Panc1 (cell line): ENCODE data around the gene SRSF4. TPM values are rescaled to one million over a fixed set of nuclear protein-coding genes. Genes with fewer than 3 reads are reported as not detected.

ENCODE experiments used
- ATAC-seq: fragments of 200-7000 bp; cut with Tn5 transposase; 2 replicates; pipeline ENCODE4 v1.9.1; 2020; ENCODE audit warnings: mild to moderate bottlenecking, moderate library complexity
- BruUV-seq: library from RNA; stranded (reverse); fragments of 400-500 nt; replicated peaks from 2 replicates; lab custom pipeline; 2021; lab: Mats Ljungman, UMichigan
- CTCF ChIA-PET: fragments of 300-600 bp; sonication (Branson Sonifier 250); formaldehyde crosslinking; loops from one replicate; lab custom pipeline; 2022; ENCODE audit warnings: antibody characterized with exemption; lab: Charles Lee
- POLR2A ChIA-PET: fragments of 300-600 bp; sonication (Branson Sonifier 250); formaldehyde crosslinking; loops from one replicate; lab custom pipeline; 2022; ENCODE audit warnings: antibody characterized with exemption; lab: Charles Lee
- DNase-seq: peaks from one replicate; pipeline ENCODE4 v3.0.0-alpha.2; 2010; ENCODE audit warnings: low read depth, low spot score
- H3K27ac ChIP-seq: 2 replicates; pipeline ENCODE4 v1.5.1; 2011; ENCODE audit warnings: mild to moderate bottlenecking, low read length, inconsistent platforms
- H3K27me3 ChIP-seq: fragments of 200-500 bp; sonication (Bioruptor generic); 2 replicates; pipeline ENCODE4 v1.6.0; 2014; ENCODE audit warnings: low read length, inconsistent platforms; ENCODE audit not compliant: control insufficient read depth, insufficient read depth
- H3K36me3 ChIP-seq: fragments of 200-500 bp; sonication (Bioruptor generic); 2 replicates; pipeline ENCODE4 v1.5.1; 2014; ENCODE audit warnings: inconsistent platforms, mild to moderate bottlenecking, low read length, moderate library complexity; ENCODE audit not compliant: control insufficient read depth, insufficient read depth
- H3K4me1 ChIP-seq: 2 replicates; pipeline ENCODE4 v1.5.1; 2011; ENCODE audit warnings: inconsistent platforms, mild to moderate bottlenecking, low read length, moderate library complexity; ENCODE audit not compliant: control insufficient read depth, insufficient read depth
- H3K4me3 ChIP-seq, 2 experiments: 2 replicates each; pipeline ENCODE4 v1.5.1; 2011 to 2012; ENCODE audit warnings: low read depth in 2 of 2, low read length in 2 of 2, mild to moderate bottlenecking in 2 of 2, inconsistent platforms in 1 of 2, moderate library complexity in 1 of 2
- H3K9me3 ChIP-seq: fragments of 200-500 bp; sonication (Bioruptor generic); 2 replicates; pipeline ENCODE4 v1.5.1; 2014; ENCODE audit warnings: low read depth, mild to moderate bottlenecking, inconsistent platforms, low read length, moderate library complexity; ENCODE audit not compliant: control insufficient read depth, insufficient read depth
- POLR2AphosphoS5 ChIP-seq: IDR thresholded peaks from 2 replicates; pipeline ENCODE4 v1.6.1; 2012; ENCODE audit warnings: mild to moderate bottlenecking, low read depth, low read length, moderate library complexity
- SIN3A ChIP-seq: IDR thresholded peaks from 2 replicates; pipeline ENCODE4 v1.6.1; 2012; ENCODE audit warnings: low read depth, mild to moderate bottlenecking, low read length, moderate library complexity, borderline replicate concordance; ENCODE audit not compliant: insufficient read depth
- TCF7L2 ChIP-seq: IDR thresholded peaks from 2 replicates; pipeline ENCODE4 v1.6.1; 2011; ENCODE audit warnings: mild to moderate bottlenecking, low read depth, low read length, inconsistent platforms
- in situ Hi-C: cut with HindIII; loops from 2 replicates; pipeline ENCODE4 v1.10.0; 2016; ENCODE audit warnings: low sequenced_read_pairs, low pct_unique_long_range_greater_than_20kb
- intact Hi-C: fragments of 100-400 bp; cut with micrococcal nuclease; formaldehyde crosslinking; loops from one replicate; pipeline ENCODE4 v1.10.0; 2022; ENCODE audit not compliant: unreplicated experiment
- total RNA-seq: library from RNA; stranded (reverse); gene quantifications from one replicate; pipeline ENCODE4 v1.2.1, GENCODE V29; 2021; ENCODE audit not compliant: unreplicated experiment
- TF ChIP-seq, protein P1 (sequence below), 2 experiments: IDR thresholded peaks; 2 replicates each; pipeline ENCODE4 v1.6.1; 2011 to 2012; ENCODE audit warnings: low read depth in 2 of 2, control low read depth in 1 of 2, low read length in 1 of 2, mild to moderate bottlenecking in 1 of 2, moderate library complexity in 1 of 2; ENCODE audit not compliant: insufficient read depth in 1 of 2
- TF ChIP-seq, protein P2 (sequence below): fragments of 450-650 bp; IDR thresholded peaks from 2 replicates; pipeline ENCODE4 v1.5.1; 2017; ENCODE audit warnings: mild to moderate bottlenecking

The SRSF4 gene
- total RNA-seq, 1 experiment from 2014 or later = 77.5 TPM

DNA sequence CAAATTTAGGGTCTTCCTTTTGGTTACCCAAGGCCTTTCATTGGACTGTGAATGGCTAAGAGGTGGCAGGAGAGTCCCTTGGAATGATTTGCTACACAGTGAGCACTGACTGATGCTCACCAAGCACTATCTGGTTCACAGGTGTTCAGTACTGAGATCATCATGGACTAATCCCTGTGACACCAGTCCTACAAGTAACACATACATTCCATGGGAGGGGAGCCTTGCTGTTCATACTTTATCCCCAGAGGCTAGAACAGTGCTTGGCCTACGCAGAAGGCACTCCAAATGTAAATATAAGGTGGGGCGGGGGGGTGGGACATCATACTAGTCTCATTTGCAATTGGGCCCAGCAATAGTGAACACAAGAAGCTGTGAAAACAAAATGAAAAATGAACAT lies 37.5 kb downstream of the SRSF4 start:
- BruUV-seq = no TSS peak
- TF ChIP-seq, protein P1, sequence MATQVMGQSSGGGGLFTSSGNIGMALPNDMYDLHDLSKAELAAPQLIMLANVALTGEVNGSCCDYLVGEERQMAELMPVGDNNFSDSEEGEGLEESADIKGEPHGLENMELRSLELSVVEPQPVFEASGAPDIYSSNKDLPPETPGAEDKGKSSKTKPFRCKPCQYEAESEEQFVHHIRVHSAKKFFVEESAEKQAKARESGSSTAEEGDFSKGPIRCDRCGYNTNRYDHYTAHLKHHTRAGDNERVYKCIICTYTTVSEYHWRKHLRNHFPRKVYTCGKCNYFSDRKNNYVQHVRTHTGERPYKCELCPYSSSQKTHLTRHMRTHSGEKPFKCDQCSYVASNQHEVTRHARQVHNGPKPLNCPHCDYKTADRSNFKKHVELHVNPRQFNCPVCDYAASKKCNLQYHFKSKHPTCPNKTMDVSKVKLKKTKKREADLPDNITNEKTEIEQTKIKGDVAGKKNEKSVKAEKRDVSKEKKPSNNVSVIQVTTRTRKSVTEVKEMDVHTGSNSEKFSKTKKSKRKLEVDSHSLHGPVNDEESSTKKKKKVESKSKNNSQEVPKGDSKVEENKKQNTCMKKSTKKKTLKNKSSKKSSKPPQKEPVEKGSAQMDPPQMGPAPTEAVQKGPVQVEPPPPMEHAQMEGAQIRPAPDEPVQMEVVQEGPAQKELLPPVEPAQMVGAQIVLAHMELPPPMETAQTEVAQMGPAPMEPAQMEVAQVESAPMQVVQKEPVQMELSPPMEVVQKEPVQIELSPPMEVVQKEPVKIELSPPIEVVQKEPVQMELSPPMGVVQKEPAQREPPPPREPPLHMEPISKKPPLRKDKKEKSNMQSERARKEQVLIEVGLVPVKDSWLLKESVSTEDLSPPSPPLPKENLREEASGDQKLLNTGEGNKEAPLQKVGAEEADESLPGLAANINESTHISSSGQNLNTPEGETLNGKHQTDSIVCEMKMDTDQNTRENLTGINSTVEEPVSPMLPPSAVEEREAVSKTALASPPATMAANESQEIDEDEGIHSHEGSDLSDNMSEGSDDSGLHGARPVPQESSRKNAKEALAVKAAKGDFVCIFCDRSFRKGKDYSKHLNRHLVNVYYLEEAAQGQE (IDR thresholded peaks at IDR 0.05; ENCODE audit: insufficient read depth in 1 of 2, low read depth in 2 of 2, low read length in 1 of 2) = no peak
- TF ChIP-seq SIN3A = no peak
- TF ChIP-seq, protein P2, sequence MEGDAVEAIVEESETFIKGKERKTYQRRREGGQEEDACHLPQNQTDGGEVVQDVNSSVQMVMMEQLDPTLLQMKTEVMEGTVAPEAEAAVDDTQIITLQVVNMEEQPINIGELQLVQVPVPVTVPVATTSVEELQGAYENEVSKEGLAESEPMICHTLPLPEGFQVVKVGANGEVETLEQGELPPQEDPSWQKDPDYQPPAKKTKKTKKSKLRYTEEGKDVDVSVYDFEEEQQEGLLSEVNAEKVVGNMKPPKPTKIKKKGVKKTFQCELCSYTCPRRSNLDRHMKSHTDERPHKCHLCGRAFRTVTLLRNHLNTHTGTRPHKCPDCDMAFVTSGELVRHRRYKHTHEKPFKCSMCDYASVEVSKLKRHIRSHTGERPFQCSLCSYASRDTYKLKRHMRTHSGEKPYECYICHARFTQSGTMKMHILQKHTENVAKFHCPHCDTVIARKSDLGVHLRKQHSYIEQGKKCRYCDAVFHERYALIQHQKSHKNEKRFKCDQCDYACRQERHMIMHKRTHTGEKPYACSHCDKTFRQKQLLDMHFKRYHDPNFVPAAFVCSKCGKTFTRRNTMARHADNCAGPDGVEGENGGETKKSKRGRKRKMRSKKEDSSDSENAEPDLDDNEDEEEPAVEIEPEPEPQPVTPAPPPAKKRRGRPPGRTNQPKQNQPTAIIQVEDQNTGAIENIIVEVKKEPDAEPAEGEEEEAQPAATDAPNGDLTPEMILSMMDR = no peak
- Histone ChIP-seq H3K4me3 (no peak overlapping the region), H3K9me3 (no peaks in the 10 kb centered on the region), H3K27ac (no peak overlapping the region), H3K36me3 (peaks cover 12% of the 10 kb centered on the region; the same call in 1 of the 2 replicates), H3K4me1 (no peaks in the 10 kb centered on the region), H3K27me3 (no peaks in the 10 kb centered on the region)
- intact Hi-C loops (no loop called here), in situ Hi-C loops (no loop called here)
- ATAC-seq (no peak), DNase-seq (no peak)
- ChIA-PET POLR2A (no interaction called here), CTCF (interaction anchor here (0.6 kb wide), 1 partner anchor 488 kb away, joined by 4 read pairs; no protein-coding TSS in a partner anchor)

GRCh38 chr1:29142714-29143113 lies 39.0 kb downstream of the SRSF4 start:
- Histone ChIP-seq H3K4me1 (no peaks in the 10 kb centered on the region), H3K9me3 (no peaks in the 10 kb centered on the region), H3K4me3 (no peak overlapping the region), H3K27me3 (no peaks in the 10 kb centered on the region), H3K27ac (no peak overlapping the region), H3K36me3 (peaks cover 4% of the 10 kb centered on the region; the same call in 1 of the 2 replicates)
- no peak for DNase-seq
- no TSS peak for BruUV-seq
- TF ChIP-seq SIN3A (no peak), TCF7L2 (no peak), POLR2AphosphoS5 (no peak)
- TF ChIP-seq, protein P2 = no peak
- TF ChIP-seq, protein P1 (IDR thresholded peaks at IDR 0.05; ENCODE audit: insufficient read depth in 1 of 2, low read depth in 2 of 2, low read length in 1 of 2) = no peak
- in situ Hi-C loops = no loop called here
- intact Hi-C loops = no loop called here
- POLR2A ChIA-PET = no interaction called here
- no peak for ATAC-seq
- CTCF ChIA-PET = interaction anchor here (0.6 kb wide), 1 partner anchor 448 kb away, joined by 3 read pairs; no protein-coding TSS in a partner anchor
